ENCODE data around the gene TRAIP.
"Not testable (repeated sequence)": the region's sequence is repeated elsewhere in the genome, so short reads cannot be mapped to it uniquely, and the experiment has no call there.

TRAIP gene

GRCh38 chr3:49873623-49874022 lies 17.3 kb upstream of the TRAIP start:
- DNase-seq = no peak

GRCh38 chr3:49872801-49873281 lies 16.5 kb upstream of the TRAIP start:
- DNase-seq = no peak

- DNase-seq = no peak
Measured at GRCh38 chr3:49871531-49872153, 15.3 kb upstream of the TRAIP start.

GRCh38 chr3:49869525-49870126 lies 13.3 kb upstream of the TRAIP start, which contains the start of gene CAMKV:
TSS of gene CAMKV (minus strand) at chr3:49869906. CDS start at chr3:49862388, 7,518 bp downstream.
- DNase-seq = peak in 1 of 2 experiments; percentile 63

- peak in 1 of 2 experiments; percentile 32 for DNase-seq
Measured at GRCh38 chr3:49868862-49869466, 12.6 kb upstream of the TRAIP start.

GRCh38 chr3:49867871-49868321 lies 11.5 kb upstream of the TRAIP start:
- peak; percentile 30 to 78 for DNase-seq

- no peak for DNase-seq
Measured at GRCh38 chr3:49867400-49867799, 11.0 kb upstream of the TRAIP start.

GRCh38 chr3:49865198-49865784 lies 8.9 kb upstream of the TRAIP start:
- no peak for DNase-seq

- DNase-seq = no peak
Measured at GRCh38 chr3:49864505-49864904, 8.1 kb upstream of the TRAIP start.

- DNase-seq = no peak
Measured at GRCh38 chr3:49859576-49860305, 3.4 kb upstream of the TRAIP start.

- DNase-seq = no peak
Measured at GRCh38 chr3:49855662-49856061, 702 bp downstream of the TRAIP start.

GRCh38 chr3:49845694-49846093 lies 10.7 kb downstream of the TRAIP start:
- no peak for DNase-seq

GRCh38 chr3:49844464-49845183 lies 11.7 kb downstream of the TRAIP start:
- no peak for DNase-seq

- no peak for DNase-seq
Measured at GRCh38 chr3:49842843-49843517, 13.4 kb downstream of the TRAIP start.

GRCh38 chr3:49841806-49842205 lies 14.6 kb downstream of the TRAIP start:
- no peak for DNase-seq

GRCh38 chr3:49841126-49841696 lies 15.2 kb downstream of the TRAIP start:
- DNase-seq = peak in 1 of 2 experiments; percentile 23

- DNase-seq = no peak
Measured at GRCh38 chr3:49840388-49840787, 16.0 kb downstream of the TRAIP start.

- DNase-seq = peak in 1 of 2 experiments; percentile 75
Measured at GRCh38 chr3:49839193-49839809, 17.1 kb downstream of the TRAIP start.

- DNase-seq = no peak
Measured at GRCh38 chr3:49831341-49831740, 25.0 kb downstream of the TRAIP start.

GRCh38 chr3:49826016-49826415 lies 30.3 kb downstream of the TRAIP start:
- DNase-seq = no peak

GRCh38 chr3:49823131-49823530 lies 33.2 kb downstream of the TRAIP start:
- DNase-seq = not testable (repeated sequence)

Measured in NCI-H526 (cell line).